Measurements from ENCODE around the gene PTPRN2. TPM values are rescaled to one million over a fixed set of nuclear protein-coding genes. Genes with fewer than 3 reads are reported as not detected.

Gene PTPRN2
- total RNA-seq, 1 experiment from 2014 or later = 1.2 TPM

DNA sequence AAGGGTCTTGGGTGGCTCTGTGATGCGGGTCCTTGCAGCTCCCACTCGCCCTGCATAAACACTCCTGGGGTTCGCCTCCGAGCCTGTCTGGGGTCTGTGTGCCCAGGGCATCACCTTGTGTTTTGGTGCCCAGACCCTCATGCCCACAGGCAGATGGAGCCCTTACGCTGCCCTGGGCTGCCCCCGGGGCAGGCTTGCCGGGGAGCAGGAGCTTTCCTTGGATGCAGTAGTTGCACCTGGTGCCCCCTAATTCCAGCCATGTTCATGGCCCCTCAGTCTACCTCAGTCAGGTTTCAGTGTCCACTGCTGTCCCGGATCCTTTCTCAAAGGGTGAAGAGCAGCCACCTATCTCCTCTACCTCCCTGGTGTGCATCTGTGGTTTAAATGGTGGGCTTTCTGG, 396.0 kb downstream of the PTPRN2 start:
- Histone ChIP-seq H3K9me3 (replicated peaks) (peaks cover 30% of the 10 kb centered on the region), H3K4me1 (replicated peaks) (no peaks in the 10 kb centered on the region), H3K36me3 (no peaks in the 10 kb centered on the region), H3K27me3 (replicated peaks) (no peaks in the 10 kb centered on the region), H3K4me3 (no peak overlapping the region), H3K27ac (no peak overlapping the region)
- DNase-seq (ENCODE audit: low read depth in 1 of 2, low spot score in 2 of 2) = no peak

DNA sequence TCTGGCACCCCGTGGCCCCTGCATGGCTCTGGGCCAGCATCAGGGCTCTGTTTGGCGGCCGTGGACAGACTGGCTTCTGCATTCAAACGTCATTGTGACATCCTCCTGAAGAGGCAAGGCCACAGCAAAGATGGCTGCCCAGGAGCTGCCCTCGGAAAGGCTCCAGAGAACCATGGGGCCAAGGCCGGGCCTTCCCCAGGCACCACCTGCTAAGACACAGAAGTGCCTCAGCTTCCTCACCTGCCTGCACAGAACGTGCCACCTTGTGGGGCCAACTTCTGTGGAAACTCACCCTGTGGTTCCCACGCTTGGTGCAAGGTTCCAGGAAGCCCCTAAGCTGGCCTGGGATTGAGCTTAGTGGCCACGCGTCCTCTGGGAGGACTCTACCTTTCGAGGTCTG, 396.9 kb downstream of the PTPRN2 start:
- no peaks in the 10 kb centered on the region for H3K27me3 ChIP-seq (replicated peaks)
- DNase-seq (ENCODE audit: low read depth in 1 of 2, low spot score in 2 of 2) = no peak
- no peaks in the 10 kb centered on the region for H3K36me3 ChIP-seq
- H3K4me1 ChIP-seq (replicated peaks) = no peaks in the 10 kb centered on the region
- H3K27ac ChIP-seq = no peak overlapping the region
- no peak overlapping the region for H3K4me3 ChIP-seq
- peaks cover 25% of the 10 kb centered on the region for H3K9me3 ChIP-seq (replicated peaks)

DNA sequence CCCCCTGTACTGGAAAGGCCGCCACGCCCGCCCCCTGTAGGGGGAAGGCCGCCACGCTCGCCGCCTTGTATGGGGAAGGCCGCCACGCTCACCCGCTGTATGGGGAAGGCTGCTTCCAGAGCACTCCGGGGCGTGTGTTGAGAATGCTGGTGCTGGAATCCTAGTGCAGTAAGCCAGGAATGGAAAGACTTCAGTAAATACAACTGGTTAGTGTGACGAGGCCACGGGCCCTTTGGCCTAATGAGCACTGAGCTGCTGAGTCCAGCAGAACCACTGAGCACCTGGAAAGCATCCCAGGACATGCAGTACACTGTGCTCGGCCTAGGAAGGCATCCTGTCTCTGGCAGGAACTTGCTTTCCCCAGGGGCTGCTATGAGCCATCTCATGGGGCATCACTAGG, 398.9 kb downstream of the PTPRN2 start:
- Histone ChIP-seq H3K36me3 (no peaks in the 10 kb centered on the region), H3K9me3 (replicated peaks) (peaks cover 28% of the 10 kb centered on the region), H3K4me1 (replicated peaks) (no peaks in the 10 kb centered on the region), H3K27me3 (replicated peaks) (no peaks in the 10 kb centered on the region), H3K4me3 (no peak overlapping the region), H3K27ac (no peak overlapping the region)
- no peak for DNase-seq (ENCODE audit: low read depth in 1 of 2, low spot score in 2 of 2)

DNA sequence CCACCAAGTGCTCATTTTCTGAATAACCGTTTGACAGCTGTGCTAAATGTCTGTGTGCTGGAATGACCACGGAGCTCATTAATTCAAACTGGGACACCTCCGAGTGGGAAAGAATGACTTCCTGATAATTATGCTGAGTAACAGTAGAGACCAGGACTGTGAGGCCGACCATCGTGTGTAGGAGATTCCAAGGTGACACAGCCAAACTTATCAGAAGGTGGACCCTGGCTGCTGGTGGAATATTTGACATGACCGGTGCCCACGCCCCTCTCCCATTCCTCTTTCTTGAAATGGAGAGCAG, 400.0 kb downstream of the PTPRN2 start:
- Histone ChIP-seq H3K27ac (no peak overlapping the region), H3K4me1 (replicated peaks) (no peaks in the 10 kb centered on the region), H3K27me3 (replicated peaks) (no peaks in the 10 kb centered on the region), H3K9me3 (replicated peaks) (peaks cover 23% of the 10 kb centered on the region), H3K36me3 (no peaks in the 10 kb centered on the region), H3K4me3 (no peak overlapping the region)
- DNase-seq (ENCODE audit: low read depth in 1 of 2, low spot score in 2 of 2) = no peak

DNA sequence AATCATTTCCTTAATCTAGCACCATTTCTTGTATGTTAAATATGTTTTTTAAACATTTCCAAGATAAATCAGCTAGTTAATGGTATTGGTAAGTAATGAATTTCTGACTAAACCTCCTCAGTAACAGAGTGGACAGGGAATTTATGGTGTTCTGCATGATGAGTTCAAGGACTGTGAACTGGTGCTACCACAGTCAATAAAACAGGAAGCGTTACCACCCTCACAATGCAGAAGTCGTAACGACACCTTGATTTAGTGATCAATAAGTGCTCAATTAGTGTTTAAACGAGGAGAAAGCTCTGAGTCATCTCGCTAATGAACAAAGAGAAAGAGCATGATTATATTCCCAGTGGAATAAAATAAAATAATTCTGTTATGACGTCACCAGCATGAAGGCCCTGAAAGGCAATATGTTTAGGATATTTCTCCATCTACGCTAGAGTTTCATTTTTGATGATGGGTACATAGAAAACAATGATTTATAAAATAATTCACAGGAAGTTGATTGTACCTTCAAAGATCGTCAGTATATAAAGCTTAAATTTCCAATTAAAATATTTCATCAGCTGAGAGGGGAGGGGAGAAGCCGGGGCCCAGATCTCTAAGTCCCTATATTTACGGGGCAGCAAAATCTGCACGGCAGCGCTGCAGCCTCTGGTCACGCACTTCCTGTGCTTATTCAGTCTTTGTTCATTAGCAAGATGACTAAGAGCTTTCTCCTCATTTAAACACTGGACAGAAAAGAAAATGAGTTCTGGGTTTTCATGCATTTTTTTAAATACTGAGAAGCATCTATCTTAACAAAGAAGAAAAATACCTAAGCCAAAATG, 400.5 kb downstream of the PTPRN2 start:
- no peak for DNase-seq (ENCODE audit: low read depth in 1 of 2, low spot score in 2 of 2)
- H3K4me1 ChIP-seq (replicated peaks) = no peaks in the 10 kb centered on the region
- no peaks in the 10 kb centered on the region for H3K27me3 ChIP-seq (replicated peaks)
- peaks cover 17% of the 10 kb centered on the region for H3K9me3 ChIP-seq (replicated peaks)
- no peaks in the 10 kb centered on the region for H3K36me3 ChIP-seq
- H3K4me3 ChIP-seq = no peak overlapping the region
- no peak overlapping the region for H3K27ac ChIP-seq

DNA sequence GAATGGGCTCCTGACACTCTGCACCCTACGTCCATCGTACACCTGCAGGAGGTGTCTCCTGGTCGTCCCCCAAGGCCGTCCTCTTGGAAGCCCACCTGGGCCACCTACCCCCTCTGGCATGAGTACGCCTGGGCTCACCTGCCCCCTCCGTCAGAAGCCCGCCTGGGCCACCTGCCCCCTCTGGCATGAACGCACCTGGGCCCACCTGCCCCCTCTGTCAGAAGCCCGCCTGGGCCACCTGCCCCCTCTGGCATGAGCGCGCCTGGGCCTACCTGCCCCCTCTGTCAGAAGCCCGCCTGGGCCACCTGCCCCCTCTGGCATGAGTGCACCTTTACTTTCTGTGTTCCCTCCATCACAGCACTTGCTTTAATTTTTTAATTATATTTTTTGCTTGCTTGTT, 401.2 kb downstream of the PTPRN2 start:
- Histone ChIP-seq H3K27me3 (replicated peaks) (no peaks in the 10 kb centered on the region), H3K9me3 (replicated peaks) (peaks cover 11% of the 10 kb centered on the region), H3K36me3 (no peaks in the 10 kb centered on the region), H3K4me3 (no peak overlapping the region), H3K4me1 (replicated peaks) (no peaks in the 10 kb centered on the region), H3K27ac (no peak overlapping the region)
- no peak for DNase-seq (ENCODE audit: low read depth in 1 of 2, low spot score in 2 of 2)

DNA sequence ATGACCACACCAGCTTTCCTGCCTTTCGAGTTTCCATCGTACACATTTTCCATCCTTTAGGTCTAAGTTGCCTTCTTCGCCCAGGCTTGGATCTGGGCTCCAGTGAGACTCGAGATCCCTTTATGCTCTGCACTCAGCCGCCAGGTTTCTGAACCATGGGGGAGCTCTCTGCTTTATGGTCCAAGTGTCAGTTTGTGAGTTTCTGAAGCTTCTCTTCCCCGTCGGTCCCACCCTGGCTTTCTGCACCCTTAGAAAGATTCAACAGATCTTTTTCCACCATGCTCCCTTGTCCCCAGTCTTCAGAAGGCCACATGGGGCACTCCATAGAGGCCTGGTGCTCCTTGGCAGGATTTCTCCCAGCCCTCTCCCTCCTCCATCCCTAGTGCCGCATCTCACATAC, 402.0 kb downstream of the PTPRN2 start:
- H3K27ac ChIP-seq = no peak overlapping the region
- no peaks in the 10 kb centered on the region for H3K36me3 ChIP-seq
- H3K9me3 ChIP-seq (replicated peaks) = peaks cover 12% of the 10 kb centered on the region
- H3K4me1 ChIP-seq (replicated peaks) = no peaks in the 10 kb centered on the region
- no peak overlapping the region for H3K4me3 ChIP-seq
- no peak for DNase-seq (ENCODE audit: low read depth in 1 of 2, low spot score in 2 of 2)
- H3K27me3 ChIP-seq (replicated peaks) = no peaks in the 10 kb centered on the region

DNA sequence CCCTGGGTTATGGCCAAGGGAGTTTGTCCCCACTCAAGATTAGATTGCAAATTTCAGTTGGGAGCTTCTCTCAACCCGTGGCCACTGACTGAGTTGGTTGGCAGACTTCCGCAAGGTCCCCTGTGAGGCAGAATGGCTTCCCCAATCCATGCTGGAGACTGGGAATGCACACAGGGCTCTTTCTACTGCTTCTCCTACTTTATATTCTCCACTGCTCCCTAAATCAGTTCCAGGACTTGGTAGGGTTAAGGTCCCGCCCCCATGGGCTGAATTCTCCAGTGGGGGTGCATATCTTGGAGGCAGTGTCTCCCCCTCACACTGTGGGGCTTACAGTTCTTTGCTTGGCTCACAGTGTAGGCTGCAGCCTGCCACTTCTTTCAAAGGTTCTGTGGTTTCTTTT, 404.2 kb downstream of the PTPRN2 start:
- Histone ChIP-seq H3K4me3 (no peak overlapping the region), H3K27me3 (replicated peaks) (no peaks in the 10 kb centered on the region), H3K9me3 (replicated peaks) (peaks cover 10% of the 10 kb centered on the region), H3K36me3 (no peaks in the 10 kb centered on the region), H3K4me1 (replicated peaks) (no peaks in the 10 kb centered on the region), H3K27ac (no peak overlapping the region)
- DNase-seq (ENCODE audit: low read depth in 1 of 2, low spot score in 2 of 2) = no peak

DNA sequence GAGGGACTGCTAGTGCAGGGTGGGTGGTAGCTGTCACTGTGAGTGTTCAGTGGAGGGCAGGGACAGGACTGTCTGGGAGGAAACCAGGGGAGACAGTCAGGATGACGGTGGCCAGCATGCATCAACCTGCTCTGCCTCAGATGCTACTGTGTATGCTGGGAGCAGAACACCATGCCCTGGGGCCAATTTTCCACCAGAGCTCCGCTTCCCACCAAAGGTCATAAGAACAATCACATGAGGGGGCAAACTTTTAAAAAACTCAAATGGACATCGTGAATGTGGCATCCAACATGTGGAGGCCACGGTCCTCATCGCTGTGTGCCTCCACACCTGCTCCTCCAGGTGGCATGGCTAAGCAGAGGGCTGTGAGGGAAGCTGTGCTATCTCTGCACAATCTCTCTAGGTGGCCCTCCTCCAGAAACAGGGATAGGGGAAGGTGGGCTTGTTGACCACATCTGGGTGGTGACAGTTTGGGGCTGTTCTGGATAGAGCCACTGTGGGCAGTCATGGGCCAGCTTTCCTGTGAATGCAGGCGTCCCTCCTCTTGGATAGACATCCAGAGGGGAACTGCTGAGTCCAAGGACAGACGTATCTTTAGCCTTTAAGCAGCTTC, 411.0 kb downstream of the PTPRN2 start:
- no peak overlapping the region for H3K27ac ChIP-seq
- no peaks in the 10 kb centered on the region for H3K36me3 ChIP-seq
- no peaks in the 10 kb centered on the region for H3K27me3 ChIP-seq (replicated peaks)
- DNase-seq (ENCODE audit: low read depth in 1 of 2, low spot score in 2 of 2) = peak in 1 of 2 experiments; percentile 16
- peaks cover 9% of the 10 kb centered on the region for H3K9me3 ChIP-seq (replicated peaks)
- H3K4me1 ChIP-seq (replicated peaks) = no peaks in the 10 kb centered on the region
- H3K4me3 ChIP-seq = no peak overlapping the region

DNA sequence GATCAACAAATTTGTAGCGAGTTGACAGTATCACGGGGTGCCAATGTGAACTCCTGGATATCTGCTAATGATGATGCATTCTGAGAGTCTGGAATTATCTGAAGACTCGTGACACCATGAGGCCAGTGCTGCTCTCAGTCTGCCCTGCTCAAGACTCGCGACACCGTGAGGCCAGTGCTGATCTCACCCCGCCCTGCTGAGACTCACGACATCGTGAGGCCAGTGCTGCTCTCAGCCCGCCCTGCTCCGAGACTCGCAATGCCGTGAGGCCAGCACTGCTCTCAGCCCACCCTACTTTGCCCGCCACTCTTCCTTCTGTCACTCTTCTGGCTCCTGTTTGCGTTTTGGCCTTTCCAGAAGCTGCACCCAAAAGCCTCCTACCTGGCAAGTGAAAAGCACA, 411.8 kb downstream of the PTPRN2 start:
- DNase-seq (ENCODE audit: low read depth in 1 of 2, low spot score in 2 of 2) = peak in 1 of 2 experiments; percentile 23
- H3K4me3 ChIP-seq = no peak overlapping the region
- peaks cover 5% of the 10 kb centered on the region; the same call in 1 of the 2 replicates for H3K9me3 ChIP-seq (replicated peaks)
- no peaks in the 10 kb centered on the region for H3K4me1 ChIP-seq (replicated peaks)
- H3K27ac ChIP-seq = no peak overlapping the region
- H3K27me3 ChIP-seq (replicated peaks) = no peaks in the 10 kb centered on the region
- no peaks in the 10 kb centered on the region for H3K36me3 ChIP-seq

DNA sequence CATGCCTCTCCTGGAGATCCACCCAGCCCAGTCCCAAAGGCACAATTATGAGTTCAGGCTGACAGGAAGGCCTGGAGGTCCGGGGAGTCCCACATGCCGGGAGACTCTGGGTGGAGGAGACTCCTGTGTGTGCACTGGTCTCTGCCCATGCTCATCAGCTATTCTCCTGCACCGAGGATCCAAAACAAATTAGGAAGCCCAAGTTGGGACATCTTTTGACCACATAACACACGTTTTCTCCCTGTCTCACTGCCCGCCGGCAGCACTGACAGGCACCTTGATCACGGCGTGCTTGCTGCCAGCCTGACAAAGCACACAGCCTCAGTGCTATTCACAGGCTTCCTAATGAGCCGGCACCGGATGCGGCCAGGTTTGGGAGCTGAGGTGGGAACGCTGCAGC, 412.7 kb downstream of the PTPRN2 start:
- Histone ChIP-seq H3K27me3 (replicated peaks) (no peaks in the 10 kb centered on the region), H3K4me3 (no peak overlapping the region)

DNA sequence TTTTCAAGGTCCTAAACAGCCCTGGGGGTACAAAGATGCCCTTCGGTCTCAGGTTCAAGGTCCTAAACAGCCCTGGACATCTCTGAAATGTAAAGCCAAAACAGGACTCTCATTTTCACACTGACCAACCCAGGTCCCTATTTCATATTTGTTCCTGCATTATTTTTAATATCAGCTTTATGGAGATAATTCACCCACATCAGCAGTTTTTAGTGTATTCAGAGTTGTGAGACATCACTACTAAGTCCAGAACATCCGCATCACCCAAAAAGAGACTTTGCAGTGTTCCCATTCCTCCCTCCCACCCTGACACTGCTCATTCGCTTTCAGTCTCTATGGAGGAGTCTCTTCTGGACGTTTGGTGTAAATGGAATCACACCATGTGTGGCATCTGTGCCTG, 420.2 kb downstream of the PTPRN2 start:
- Histone ChIP-seq H3K27ac (no peak overlapping the region), H3K36me3 (no peaks in the 10 kb centered on the region), H3K27me3 (replicated peaks) (no peaks in the 10 kb centered on the region), H3K9me3 (replicated peaks) (peaks cover 10% of the 10 kb centered on the region), H3K4me1 (replicated peaks) (no peaks in the 10 kb centered on the region), H3K4me3 (no peak overlapping the region)
- DNase-seq (ENCODE audit: low read depth in 1 of 2, low spot score in 2 of 2) = no peak

More for the DNA sequence above, 412.7 kb downstream of the PTPRN2 start:
- H3K4me1 ChIP-seq (replicated peaks) = no peaks in the 10 kb centered on the region
- H3K27ac ChIP-seq = no peak overlapping the region
- H3K36me3 ChIP-seq = no peaks in the 10 kb centered on the region
- peak in 1 of 2 experiments; percentile 31 for DNase-seq (ENCODE audit: low read depth in 1 of 2, low spot score in 2 of 2)
- H3K9me3 ChIP-seq (replicated peaks) = peaks cover 7% of the 10 kb centered on the region; the same call in 1 of the 2 replicates

DNA sequence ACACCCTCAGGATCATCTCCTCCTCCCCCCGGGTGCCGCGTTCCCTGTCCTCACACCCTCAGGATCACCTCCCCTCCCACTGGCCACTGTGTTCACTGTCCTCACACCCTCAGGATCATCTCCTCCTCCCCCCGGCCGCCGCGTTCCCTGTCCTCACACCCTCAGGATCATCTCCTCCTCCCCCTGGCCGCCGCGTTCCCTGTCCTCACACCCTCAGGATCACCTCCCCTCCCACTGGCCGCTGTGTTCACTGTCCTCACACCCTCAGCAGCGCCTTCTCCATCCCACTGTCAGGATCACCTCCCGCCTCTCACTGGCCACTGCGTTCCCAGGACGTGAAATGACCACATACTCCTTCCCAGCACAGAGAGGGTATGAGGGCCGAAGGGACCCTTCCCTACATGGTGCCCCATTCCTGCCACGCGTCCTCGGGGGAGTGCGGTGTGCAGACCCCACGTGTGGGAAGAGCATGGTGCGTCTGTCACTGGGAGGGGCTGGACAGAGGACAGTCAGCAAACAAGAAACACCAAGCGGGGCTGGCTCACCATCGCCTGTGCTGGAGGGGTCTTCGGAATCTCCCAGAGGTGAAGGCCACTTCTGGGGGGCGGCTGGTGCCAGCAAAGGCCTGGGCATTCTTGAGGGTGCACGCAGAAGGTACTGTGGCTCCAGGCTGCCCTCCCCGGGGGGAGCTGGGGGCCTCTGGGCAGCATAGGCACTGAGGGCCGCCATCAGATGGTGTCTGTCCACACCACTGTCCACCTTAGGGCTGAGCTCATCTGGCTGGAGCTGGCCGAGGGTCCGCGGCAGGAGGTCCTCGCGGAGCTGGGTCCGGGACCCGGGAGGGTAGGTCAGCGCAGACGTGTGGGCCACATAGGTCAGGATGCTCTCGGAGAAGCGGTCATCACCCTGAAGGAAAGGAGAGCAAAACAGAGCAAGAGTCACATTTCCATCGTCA, 421.0 kb downstream of the PTPRN2 start:
- peak in 1 of 2 experiments; percentile 52 for DNase-seq (ENCODE audit: low read depth in 1 of 2, low spot score in 2 of 2)
- peaks cover 13% of the 10 kb centered on the region for H3K9me3 ChIP-seq (replicated peaks)
- no peaks in the 10 kb centered on the region for H3K36me3 ChIP-seq
- no peaks in the 10 kb centered on the region for H3K4me1 ChIP-seq (replicated peaks)
- no peak overlapping the region for H3K27ac ChIP-seq
- no peak overlapping the region for H3K4me3 ChIP-seq
- H3K27me3 ChIP-seq (replicated peaks) = no peaks in the 10 kb centered on the region

DNA sequence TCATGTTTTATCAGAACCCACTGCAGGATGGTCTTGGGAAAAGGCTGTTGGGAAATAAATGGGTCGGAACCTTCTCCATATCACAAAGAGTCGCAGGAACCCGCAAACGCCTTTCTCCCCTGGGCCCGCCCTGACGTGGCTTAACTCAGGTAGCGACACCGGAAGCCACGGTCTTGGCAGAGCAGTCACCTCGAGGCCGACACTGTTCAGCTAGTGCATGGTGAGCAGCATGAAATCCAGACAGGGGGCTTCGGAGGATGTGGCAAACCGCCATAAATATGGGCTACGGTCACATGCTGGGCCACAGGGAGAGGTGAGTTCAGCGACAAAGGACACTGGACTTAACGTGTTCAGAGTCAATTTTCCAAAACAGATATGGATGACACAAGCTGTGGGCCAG, 421.9 kb downstream of the PTPRN2 start:
- no peaks in the 10 kb centered on the region for H3K36me3 ChIP-seq
- H3K27ac ChIP-seq = no peak overlapping the region
- peak in 1 of 2 experiments; percentile 40 for DNase-seq (ENCODE audit: low read depth in 1 of 2, low spot score in 2 of 2)
- no peak overlapping the region for H3K4me3 ChIP-seq
- H3K9me3 ChIP-seq (replicated peaks) = peaks cover 13% of the 10 kb centered on the region
- H3K27me3 ChIP-seq (replicated peaks) = no peaks in the 10 kb centered on the region
- H3K4me1 ChIP-seq (replicated peaks) = no peaks in the 10 kb centered on the region
